HG02759 (cell line): Measurements from ENCODE around the gene ATAD5.

Source experiments
- ATAC-seq: cut with Tn5 transposase; IDR thresholded peaks from one replicate; pipeline ENCODE4 v1.9.1; 2021; ENCODE audit warnings: mild to moderate bottlenecking, moderate library complexity; ENCODE audit not compliant: unreplicated experiment

Gene ATAD5

GRCh38 chr17:30939051-30939689, 107.4 kb downstream of the ATAD5 start:
- no peak for ATAC-seq

- no peak for ATAC-seq
Measured at GRCh38 chr17:30942308-30943079, 110.7 kb downstream of the ATAD5 start.
